Measurements from ENCODE around the gene GRIP2. TPM values are rescaled to one million over a fixed set of nuclear protein-coding genes. Genes with fewer than 3 reads are reported as not detected.

The GRIP2 gene
- total RNA-seq, 4 donors from 2014 or later: 0.22 to 1.5 TPM; not detected in 2

DNA sequence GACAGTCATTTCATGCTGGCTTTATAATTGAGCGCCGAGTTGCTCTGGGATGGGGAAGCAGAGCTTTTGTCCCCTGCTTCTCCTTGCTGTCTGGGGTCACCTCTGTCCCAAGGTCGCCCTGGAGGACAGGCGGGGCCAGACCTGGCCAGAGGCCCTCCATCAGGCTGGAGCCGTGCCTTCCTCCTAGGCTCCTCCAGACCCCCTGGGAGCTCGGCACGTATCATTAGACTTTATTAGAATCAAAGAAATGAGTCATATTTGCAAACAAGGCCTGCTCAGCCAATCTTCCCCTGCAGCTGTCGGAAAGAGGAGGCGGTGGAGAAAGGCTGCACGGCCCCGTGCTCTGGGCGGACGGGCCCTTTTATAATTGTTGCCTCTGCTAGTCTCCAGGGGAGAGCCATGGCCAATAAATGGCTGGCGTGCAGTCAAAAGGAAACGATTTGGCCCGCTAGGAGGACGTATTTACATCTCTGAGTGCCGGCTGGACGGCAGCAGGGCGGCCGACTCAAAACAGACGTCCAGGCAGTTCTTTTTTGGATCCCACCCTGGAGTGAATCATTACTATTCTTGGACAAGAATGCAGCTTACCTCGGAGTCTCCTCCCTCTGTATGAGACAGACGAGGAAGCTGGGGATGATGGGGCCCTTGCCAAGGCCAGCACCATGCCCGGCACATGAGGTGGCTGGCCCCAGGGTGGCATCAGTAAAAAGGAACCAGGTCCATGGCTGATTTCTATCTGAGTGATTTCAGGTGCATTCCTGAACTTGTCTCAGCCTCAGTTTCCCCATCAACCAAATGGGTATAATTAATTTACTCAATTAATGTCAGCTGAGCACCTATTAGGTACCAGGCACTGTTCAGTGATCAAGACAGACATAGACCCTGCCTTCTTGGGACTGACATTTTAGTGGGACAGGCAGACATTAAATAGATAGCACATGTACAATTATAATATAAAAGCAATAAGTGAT is 87.1 kb downstream of the GRIP2 start:
- TF ChIP-seq, protein P1, sequence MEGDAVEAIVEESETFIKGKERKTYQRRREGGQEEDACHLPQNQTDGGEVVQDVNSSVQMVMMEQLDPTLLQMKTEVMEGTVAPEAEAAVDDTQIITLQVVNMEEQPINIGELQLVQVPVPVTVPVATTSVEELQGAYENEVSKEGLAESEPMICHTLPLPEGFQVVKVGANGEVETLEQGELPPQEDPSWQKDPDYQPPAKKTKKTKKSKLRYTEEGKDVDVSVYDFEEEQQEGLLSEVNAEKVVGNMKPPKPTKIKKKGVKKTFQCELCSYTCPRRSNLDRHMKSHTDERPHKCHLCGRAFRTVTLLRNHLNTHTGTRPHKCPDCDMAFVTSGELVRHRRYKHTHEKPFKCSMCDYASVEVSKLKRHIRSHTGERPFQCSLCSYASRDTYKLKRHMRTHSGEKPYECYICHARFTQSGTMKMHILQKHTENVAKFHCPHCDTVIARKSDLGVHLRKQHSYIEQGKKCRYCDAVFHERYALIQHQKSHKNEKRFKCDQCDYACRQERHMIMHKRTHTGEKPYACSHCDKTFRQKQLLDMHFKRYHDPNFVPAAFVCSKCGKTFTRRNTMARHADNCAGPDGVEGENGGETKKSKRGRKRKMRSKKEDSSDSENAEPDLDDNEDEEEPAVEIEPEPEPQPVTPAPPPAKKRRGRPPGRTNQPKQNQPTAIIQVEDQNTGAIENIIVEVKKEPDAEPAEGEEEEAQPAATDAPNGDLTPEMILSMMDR (IDR thresholded peaks at IDR 0.05; ENCODE audit: low read depth): no peak

DNA sequence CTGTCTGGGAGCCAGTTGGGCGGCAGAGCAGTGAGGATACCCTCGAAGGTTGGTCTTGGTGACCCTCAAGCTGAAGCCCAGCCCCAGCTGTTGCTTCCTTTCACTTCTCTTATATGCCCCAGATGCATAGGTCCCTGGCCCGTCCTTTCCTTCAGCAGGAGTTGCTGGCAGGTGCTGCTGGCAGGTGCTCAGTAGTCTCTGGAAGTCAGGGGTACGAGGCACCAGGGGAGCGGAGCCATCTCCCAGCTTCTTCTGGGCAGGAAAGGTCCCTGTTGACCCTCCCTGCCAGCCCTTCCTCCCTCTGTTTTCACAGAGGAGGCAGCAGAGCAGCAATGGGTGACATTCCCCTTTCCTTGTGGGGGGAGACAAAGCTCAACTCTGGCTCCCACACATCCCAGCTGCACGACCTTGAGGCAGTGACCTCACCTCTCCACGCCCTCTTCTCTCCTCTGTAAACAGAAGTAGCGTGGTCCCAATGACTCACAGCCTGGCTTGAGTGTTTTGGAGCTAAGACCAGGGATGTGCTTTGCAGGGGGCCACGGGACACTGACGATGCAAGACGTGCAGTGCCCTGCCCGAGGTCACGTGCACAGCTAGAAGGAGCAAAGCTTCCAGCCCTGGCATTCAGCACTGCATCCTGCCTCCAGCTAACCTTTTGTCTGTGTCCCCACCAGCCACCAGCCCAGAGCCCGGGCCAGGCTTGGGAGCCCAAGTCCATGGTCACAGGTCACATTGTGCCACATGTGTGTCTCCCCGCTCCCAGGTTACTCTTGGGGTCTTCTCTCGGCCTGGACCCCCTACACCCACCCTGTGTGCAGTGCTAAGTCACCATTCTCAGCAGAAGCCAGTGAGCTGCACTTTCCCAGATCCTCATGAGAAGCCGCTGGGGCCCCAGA is 88.0 kb downstream of the GRIP2 start:
- TF ChIP-seq, protein P1 (IDR thresholded peaks at IDR 0.05; ENCODE audit: low read depth): no peak

DNA sequence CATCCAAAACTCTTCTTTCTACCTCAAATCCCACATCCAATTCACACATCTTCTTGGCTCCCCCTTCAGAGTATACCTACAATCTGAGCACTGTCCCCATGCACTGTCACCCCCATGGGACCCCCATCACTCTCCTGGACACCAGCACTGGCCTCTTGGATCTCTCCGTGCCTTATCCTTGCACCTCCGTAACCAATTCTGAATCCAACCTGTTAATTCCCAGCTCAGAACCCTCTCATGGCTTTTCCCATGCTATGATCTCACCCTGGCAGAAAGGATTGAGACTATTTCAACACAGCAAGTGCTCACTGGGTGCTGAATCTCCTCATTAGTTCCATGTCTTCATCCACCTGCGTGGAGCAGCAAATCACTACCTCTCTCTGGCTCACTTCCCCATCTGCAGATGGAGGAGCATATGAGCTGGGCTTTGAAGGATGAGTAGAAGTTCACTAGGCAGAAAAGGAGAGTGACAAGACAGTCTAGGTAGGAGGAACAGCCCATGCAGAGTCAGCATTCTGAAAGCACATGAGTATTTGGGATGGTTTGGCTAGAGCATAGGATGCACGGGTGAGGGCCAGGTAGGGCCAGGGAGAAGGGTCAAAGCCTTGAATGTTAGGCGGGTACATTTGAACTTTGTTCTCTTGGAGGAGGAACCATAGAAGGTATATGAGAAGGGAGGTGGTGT is 89.1 kb downstream of the GRIP2 start:
- TF ChIP-seq, protein P1 (IDR thresholded peaks at IDR 0.05; ENCODE audit: low read depth): no peak

DNA sequence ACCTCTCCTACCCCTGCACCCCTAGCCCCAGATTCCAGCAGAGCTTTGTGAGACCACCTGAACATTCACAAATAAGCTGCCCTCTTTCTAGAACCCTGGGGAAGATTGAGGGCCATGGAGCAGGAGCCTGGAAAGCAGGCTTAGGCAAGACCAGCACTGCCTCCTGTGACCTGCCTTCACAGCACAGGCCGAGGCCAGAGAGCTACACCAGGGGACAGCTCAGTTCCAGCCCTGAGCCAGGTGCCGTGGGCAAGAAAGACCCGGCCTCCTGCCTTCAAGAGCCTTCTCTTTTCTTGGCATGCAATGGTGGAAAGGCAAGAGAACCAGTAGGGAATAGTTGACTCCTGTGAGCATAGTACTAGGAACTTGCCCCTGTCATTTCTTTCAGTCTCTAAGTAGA is 89.6 kb downstream of the GRIP2 start:
- TF ChIP-seq, protein P1 (IDR thresholded peaks at IDR 0.05; ENCODE audit: low read depth): no peak

DNA sequence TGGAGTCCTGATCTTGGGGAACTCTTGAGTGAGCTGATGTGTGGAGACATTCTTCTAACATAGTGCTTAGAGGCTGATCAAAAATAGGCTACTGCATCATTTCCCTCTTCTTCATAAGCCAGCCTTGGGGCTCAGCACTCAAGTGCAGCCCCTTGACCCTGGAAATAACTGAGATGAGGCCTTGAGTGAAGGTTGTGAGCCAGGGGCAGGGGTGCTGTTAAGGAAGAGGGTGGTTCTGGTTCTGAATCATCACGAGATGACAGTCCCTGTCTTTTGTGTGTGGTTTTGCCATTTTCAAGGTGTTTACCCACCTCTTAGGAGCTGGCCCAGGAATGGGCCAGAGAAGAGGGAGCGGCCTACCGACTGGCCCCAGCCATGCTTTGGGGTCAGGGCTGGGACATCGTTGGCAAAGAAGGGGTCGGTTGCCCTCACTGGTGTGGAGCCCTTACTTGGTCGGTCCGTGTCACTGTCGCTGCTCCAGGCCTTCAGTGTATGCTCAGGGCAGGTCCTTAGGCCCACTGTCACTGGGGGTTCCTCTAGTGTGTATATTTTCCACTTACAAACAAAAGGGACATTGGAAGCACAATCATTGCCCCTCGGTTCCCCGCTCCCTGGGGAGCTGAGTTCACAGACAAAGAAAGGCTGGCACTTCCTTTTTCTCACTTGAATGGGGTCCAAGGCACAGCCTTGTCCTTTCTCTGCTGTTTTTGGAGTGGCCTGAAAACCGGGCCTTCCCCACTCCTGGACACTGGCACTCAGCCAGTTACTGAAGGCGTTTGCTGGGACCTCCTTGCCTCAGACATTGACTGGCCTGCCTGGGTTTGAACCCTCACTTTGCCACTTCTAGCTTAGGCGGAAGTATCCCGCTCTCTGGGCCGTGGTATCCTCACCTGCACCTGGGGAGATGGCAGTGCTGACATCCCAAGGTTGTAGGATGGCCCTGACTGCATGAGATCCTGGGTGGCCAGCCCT is 91.1 kb downstream of the GRIP2 start:
- TF ChIP-seq, protein P1 (IDR thresholded peaks at IDR 0.05; ENCODE audit: low read depth): no peak

DNA sequence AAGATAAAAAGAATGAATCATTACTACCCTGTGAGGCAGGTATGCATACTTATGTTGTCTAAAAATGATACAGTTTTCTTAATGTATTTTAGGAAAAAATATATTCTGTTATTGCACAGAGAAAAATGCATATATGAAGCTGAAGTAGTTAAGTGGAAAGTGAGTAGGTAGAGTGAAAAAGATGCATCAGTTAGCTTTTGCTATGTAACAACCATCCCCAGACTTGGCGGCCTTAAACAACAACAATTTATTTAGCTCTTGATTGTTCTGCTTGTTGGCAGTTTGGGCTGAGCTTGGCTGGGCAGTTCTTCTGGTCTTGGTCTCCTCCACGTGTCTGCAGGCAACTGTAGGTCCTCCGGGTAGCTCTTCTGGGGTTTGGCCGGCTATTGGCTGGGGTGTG is 92.1 kb downstream of the GRIP2 start:
- TF ChIP-seq, protein P1 (IDR thresholded peaks at IDR 0.05; ENCODE audit: low read depth): no peak

All from subcutaneous adipose tissue (tissue), 4 donors.